Vagina (tissue), 2 donors: ENCODE data around the gene DTL. TPM values are rescaled to one million over a fixed set of nuclear protein-coding genes. Genes with fewer than 3 reads are reported as not detected.
A peak's percentile ranks its signal among the peaks of the same experiment; 100 is the strongest.

Source experiments
- DNase-seq, 2 donors: peaks; one replicate each; pipeline ENCODE4 v3.0.0-alpha.2; 2017; ENCODE audit errors: extremely low spot score in 2 of 2
- H3K27ac ChIP-seq: fragments of 200-600 bp; sonication (generic); one replicate; pipeline ENCODE4 v1.5.1; 2019
- H3K27me3 ChIP-seq: fragments of 200-600 bp; sonication (generic); one replicate; pipeline ENCODE4 v1.5.1; 2019
- H3K36me3 ChIP-seq, 2 donors: fragments of 200-600 bp; sonication (generic); one replicate each; pipeline ENCODE4 v1.5.1; 2017 to 2019
- H3K4me1 ChIP-seq: fragments of 200-600 bp; sonication (generic); one replicate; pipeline ENCODE4 v1.5.1; 2019
- H3K4me3 ChIP-seq, 2 donors: fragments of 200-600 bp; sonication (generic); 1 replicate in 1 of 2; 2 replicates in 1 of 2; pipeline ENCODE4 v1.5.1; 2016 to 2019
- H3K9me3 ChIP-seq: fragments of 200-600 bp; sonication (generic); one replicate; pipeline ENCODE4 v1.5.1; 2019
- POLR2A ChIP-seq, 2 donors: fragments of 450-650 bp; IDR thresholded peaks; one replicate each; pipeline ENCODE4 v1.6.1; 2017; ENCODE audit warnings: antibody characterized with exemption in 2 of 2, mild to moderate bottlenecking in 2 of 2, moderate library complexity in 2 of 2
- POLR2AphosphoS5 ChIP-seq, 2 donors: sonication (generic); formaldehyde crosslinking; IDR thresholded peaks; one replicate each; pipeline ENCODE4 v1.9.0; 2017; ENCODE audit warnings: antibody characterized with exemption in 2 of 2, mild to moderate bottlenecking in 2 of 2, low read depth in 1 of 2; ENCODE audit not compliant: insufficient read depth in 1 of 2
- intact Hi-C: fragments of 100-400 bp; cut with DNase I; formaldehyde crosslinking; loops from one replicate; pipeline ENCODE4 v1.15.1; 2023
- total RNA-seq: library from RNA; depleted of rRNA; stranded (reverse); fragments of >200 nt; gene quantifications from one replicate; pipeline ENCODE4 v1.2.3, GENCODE V29; 2016
- TF ChIP-seq, protein P1 (sequence below), 3 experiments: fragments of 450-650 bp in 2 of 3; fragments of 200-600 bp in 1 of 3; sonication (generic) in 1 of 3; IDR thresholded peaks; one replicate each; pipeline ENCODE4 v1.5.1; 2017 to 2019; ENCODE audit warnings: antibody characterized with exemption in 3 of 3, mild to moderate bottlenecking in 2 of 3, moderate library complexity in 2 of 3

DTL gene
- total RNA-seq, 1 donor from 2014 or later, result 7.4 TPM

DNA sequence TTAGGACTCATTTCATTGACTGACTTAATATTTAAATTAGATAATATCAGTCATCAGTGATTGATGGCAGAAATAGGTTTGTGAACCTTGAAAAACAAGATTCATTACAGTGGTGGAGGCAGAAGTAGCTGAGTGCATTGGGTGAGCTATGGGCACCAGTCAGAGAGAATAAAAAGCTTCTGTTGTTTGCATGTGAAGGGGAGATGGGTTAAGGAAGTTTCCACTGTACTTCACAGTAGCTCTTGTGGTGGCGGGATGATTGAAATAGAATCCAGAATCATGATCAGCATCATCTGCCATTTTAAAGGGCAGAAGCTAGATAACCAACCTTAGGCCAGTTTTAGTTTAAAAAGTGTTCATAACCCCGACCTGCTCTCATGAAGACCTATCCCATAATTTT is 66.2 kb downstream of the DTL start:
- TF ChIP-seq POLR2A (IDR thresholded peaks at IDR 0.05) (no peak), POLR2AphosphoS5 (IDR thresholded peaks at IDR 0.05; ENCODE audit: insufficient read depth in 1 of 2, low read depth in 1 of 2) (no peak)
- TF ChIP-seq, protein P1, sequence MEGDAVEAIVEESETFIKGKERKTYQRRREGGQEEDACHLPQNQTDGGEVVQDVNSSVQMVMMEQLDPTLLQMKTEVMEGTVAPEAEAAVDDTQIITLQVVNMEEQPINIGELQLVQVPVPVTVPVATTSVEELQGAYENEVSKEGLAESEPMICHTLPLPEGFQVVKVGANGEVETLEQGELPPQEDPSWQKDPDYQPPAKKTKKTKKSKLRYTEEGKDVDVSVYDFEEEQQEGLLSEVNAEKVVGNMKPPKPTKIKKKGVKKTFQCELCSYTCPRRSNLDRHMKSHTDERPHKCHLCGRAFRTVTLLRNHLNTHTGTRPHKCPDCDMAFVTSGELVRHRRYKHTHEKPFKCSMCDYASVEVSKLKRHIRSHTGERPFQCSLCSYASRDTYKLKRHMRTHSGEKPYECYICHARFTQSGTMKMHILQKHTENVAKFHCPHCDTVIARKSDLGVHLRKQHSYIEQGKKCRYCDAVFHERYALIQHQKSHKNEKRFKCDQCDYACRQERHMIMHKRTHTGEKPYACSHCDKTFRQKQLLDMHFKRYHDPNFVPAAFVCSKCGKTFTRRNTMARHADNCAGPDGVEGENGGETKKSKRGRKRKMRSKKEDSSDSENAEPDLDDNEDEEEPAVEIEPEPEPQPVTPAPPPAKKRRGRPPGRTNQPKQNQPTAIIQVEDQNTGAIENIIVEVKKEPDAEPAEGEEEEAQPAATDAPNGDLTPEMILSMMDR (IDR thresholded peaks at IDR 0.05), result no peak
- Histone ChIP-seq H3K36me3 (no peaks in the 10 kb centered on the region), H3K4me1 (peaks cover 25% of the 10 kb centered on the region), H3K27me3 (no peaks in the 10 kb centered on the region), H3K4me3 (no peak overlapping the region), H3K27ac (no peak overlapping the region), H3K9me3 (no peaks in the 10 kb centered on the region)
- intact Hi-C loops, result no loop called here
- DNase-seq, result no peak

DNA sequence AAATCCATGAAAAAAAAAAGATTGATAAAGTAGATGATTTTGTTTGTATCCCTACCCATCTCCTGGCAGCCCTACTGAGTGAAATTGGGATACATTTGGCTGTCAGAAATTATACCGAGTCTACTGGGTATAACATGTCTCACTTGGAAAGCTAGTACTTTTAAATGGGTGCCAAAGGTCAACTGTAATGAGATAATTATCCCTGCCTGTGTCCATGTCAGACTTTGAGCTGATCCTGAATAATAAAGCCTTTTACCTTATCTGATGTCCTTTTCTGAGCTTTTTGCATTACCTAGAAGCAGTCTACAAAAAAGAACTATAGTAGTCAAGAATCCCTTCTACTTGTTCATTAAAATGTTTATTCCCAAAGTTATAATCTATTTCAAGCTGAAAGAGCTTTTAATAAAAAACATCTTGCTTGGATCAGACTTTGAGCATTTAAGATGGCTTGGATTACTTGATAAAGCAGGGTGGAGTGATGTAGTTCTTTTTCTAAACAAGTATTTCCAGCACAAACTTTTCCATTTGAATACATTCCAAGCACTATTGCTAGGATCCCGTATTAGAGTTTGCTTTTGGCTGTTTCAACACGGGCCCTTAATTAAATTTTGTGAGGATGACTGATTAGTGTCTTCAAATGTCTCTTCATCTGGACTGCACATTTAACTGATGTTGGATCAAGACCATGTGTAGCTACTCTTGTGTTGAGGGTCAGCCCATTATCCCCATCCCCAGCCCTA is 69.2 kb downstream of the DTL start:
- DNase-seq, result no peak
- intact Hi-C loops, result no loop called here
- no peak overlapping the region for H3K4me3 ChIP-seq
- no peaks in the 10 kb centered on the region for H3K36me3 ChIP-seq
- H3K27ac ChIP-seq, result peak overlapping the region; percentile 52
- no peaks in the 10 kb centered on the region for H3K27me3 ChIP-seq
- H3K9me3 ChIP-seq, result no peaks in the 10 kb centered on the region
- TF ChIP-seq, protein P1 (IDR thresholded peaks at IDR 0.05), result no peak
- TF ChIP-seq POLR2A (IDR thresholded peaks at IDR 0.05), result no peak
- TF ChIP-seq POLR2AphosphoS5 (IDR thresholded peaks at IDR 0.05; ENCODE audit: insufficient read depth in 1 of 2, low read depth in 1 of 2), result peak in 1 of 2 donors; percentile 10
- H3K4me1 ChIP-seq, result peaks cover 32% of the 10 kb centered on the region

DNA sequence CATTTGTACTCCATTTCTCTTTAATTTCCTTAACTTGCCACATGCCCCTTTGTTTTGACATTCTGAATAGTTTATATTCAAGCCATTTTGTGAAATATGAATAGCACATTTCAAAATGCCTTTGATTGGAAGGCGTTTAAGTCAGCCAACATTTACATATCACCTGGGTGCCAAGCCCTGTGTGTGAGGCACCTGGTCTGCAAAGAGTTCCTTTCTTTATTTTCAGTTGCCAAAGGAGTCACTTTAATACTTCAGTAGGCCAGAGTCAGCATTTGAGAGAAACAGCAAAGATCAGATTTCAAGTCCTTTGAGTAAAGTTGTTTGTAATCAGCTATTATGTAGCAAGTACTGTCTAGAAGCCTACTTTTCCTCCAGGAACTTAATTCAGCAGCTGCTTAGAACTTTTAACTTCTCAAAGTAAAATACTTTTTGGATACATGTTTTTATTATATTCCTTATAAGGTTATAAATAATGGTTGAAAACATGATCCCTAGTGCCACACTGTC is 70.8 kb downstream of the DTL start:
- Histone ChIP-seq H3K27ac (peak overlapping the region; percentile 52), H3K27me3 (no peaks in the 10 kb centered on the region), H3K36me3 (no peaks in the 10 kb centered on the region), H3K9me3 (no peaks in the 10 kb centered on the region), H3K4me3 (no peak overlapping the region), H3K4me1 (peaks cover 40% of the 10 kb centered on the region)
- intact Hi-C loops, result no loop called here
- TF ChIP-seq, protein P1 (IDR thresholded peaks at IDR 0.05), result no peak
- TF ChIP-seq POLR2A (IDR thresholded peaks at IDR 0.05), result no peak
- TF ChIP-seq POLR2AphosphoS5 (IDR thresholded peaks at IDR 0.05; ENCODE audit: insufficient read depth in 1 of 2, low read depth in 1 of 2), result no peak
- DNase-seq, result no peak

GRCh38 chr1:212107481-212107880 is 71.9 kb downstream of the DTL start:
- H3K27me3 ChIP-seq, result no peaks in the 10 kb centered on the region
- no peak for DNase-seq
- H3K36me3 ChIP-seq, result no peaks in the 10 kb centered on the region
- TF ChIP-seq POLR2AphosphoS5 (IDR thresholded peaks at IDR 0.05; ENCODE audit: insufficient read depth in 1 of 2, low read depth in 1 of 2) (no peak), POLR2A (IDR thresholded peaks at IDR 0.05) (no peak)
- TF ChIP-seq, protein P1 (IDR thresholded peaks at IDR 0.05), result no peak
- peaks cover 40% of the 10 kb centered on the region for H3K4me1 ChIP-seq
- H3K9me3 ChIP-seq, result no peaks in the 10 kb centered on the region
- intact Hi-C loops, result no loop called here
- H3K27ac ChIP-seq, result no peak overlapping the region
- no peak overlapping the region for H3K4me3 ChIP-seq

DNA sequence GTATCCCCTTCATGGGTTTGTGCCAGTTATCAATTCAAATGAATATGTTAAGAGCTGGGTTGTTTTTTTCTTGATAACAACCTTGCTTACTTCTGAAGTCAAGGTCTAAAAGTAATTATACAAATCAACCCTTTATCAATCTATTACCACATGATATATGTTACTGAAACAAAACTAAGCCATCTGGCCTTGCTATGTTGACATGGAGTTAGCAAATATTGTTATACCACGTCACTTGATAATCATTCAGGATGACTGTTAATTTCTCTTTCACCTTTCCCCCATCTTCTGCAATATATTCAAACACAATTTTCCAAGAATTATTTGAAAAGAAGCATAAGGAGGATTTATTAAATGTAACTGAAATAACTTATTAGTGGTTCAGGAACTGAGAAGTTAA is 72.6 kb downstream of the DTL start:
- intact Hi-C loops, result no loop called here
- H3K4me1 ChIP-seq, result peaks cover 40% of the 10 kb centered on the region
- no peak overlapping the region for H3K27ac ChIP-seq
- no peak for TF ChIP-seq POLR2AphosphoS5 (IDR thresholded peaks at IDR 0.05; ENCODE audit: insufficient read depth in 1 of 2, low read depth in 1 of 2)
- TF ChIP-seq, protein P1 (IDR thresholded peaks at IDR 0.05), result no peak
- TF ChIP-seq POLR2A (IDR thresholded peaks at IDR 0.05), result no peak
- H3K4me3 ChIP-seq, result no peak overlapping the region
- no peaks in the 10 kb centered on the region for H3K27me3 ChIP-seq
- H3K36me3 ChIP-seq, result no peaks in the 10 kb centered on the region
- no peak for DNase-seq
- no peaks in the 10 kb centered on the region for H3K9me3 ChIP-seq
